Mesothelial cell of epicardium (in vitro differentiated cells): ENCODE measurements around the gene DDX31. TPM values are rescaled to one million over a fixed set of nuclear protein-coding genes. Genes with fewer than 3 reads are reported as not detected.

ENCODE experiments used
- DNase-seq, 2 experiments: peaks; one replicate each; pipeline ENCODE4 v3.0.0; 2021; ENCODE audit warnings: low spot score in 2 of 2; ENCODE audit not compliant: unreplicated experiment in 2 of 2
- H3K27ac Mint-ChIP-seq: 2 replicates; pipeline ENCODE4 v1.8.0; 2021; ENCODE audit warnings: mixed read lengths
- H3K27me3 Mint-ChIP-seq: 2 replicates; pipeline ENCODE4 v1.8.0; 2021; ENCODE audit warnings: low read depth, mixed read lengths
- H3K36me3 Mint-ChIP-seq: 2 replicates; pipeline ENCODE4 v1.8.0; 2021; ENCODE audit warnings: mixed read lengths
- H3K4me1 Mint-ChIP-seq: 2 replicates; pipeline ENCODE4 v1.8.0; 2021; ENCODE audit warnings: mixed read lengths
- H3K4me3 Mint-ChIP-seq: 2 replicates; pipeline ENCODE4 v1.8.0; 2021; ENCODE audit warnings: mild to moderate bottlenecking, moderate library complexity, mixed read lengths
- H3K9me3 Mint-ChIP-seq: 2 replicates; pipeline ENCODE4 v1.8.0; 2021; ENCODE audit warnings: mixed read lengths
- total RNA-seq: library from RNA; stranded (reverse); gene quantifications from 3 replicates; pipeline ENCODE4 v1.2.1, GENCODE V29; 2021
- TF ChIP-seq, protein P1 (sequence below): fragments of 200-600 bp; sonication (generic); IDR thresholded peaks from one replicate; pipeline ENCODE4 v1.5.0; 2021; ENCODE audit warnings: antibody characterized with exemption; ENCODE audit not compliant: unreplicated experiment

Gene DDX31
- total RNA-seq, 1 donor from 2014 or later, result 22.9 TPM

DNA sequence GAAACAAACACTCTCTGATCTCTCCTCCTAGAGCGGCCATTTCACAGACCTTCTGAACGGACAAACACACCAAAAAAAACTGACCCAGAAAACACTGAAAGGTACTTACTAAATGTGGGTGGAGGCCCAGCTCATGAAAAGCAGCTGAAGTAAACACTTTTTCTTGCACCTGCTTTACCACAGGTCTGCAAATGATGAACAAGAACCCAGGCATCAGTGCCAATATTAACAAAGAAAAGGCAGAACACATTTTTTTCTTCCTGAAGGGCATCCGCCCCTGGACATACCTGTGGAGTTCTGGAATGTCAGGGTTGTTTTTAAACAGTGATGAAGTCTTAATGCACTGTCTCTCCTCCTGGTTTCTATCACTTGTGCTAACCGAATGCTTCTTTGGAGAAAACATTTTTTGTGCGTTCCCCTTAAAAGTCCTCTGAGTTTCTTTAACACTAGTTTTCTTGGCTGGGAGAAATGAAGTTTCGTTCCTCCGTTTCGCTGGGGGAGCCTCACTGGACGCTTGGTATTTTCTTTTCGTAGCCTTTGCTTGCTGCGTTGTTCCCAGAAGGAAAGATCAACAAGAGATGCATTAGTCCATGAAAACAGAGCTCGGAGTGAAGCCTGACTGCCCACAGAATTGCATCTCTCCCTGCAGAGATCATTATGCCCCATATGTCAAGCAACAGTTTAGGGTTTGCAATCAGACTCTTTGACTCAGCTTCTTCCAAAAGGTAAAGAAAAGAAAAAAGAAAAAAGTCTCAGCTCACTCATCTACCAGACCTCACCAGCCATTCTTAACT lies 7.4 kb downstream of the DDX31 start:
- H3K9me3 Mint-ChIP-seq, result no peaks in the 10 kb centered on the region
- H3K4me3 Mint-ChIP-seq, result no peak overlapping the region
- peaks cover 13% of the 10 kb centered on the region for H3K36me3 Mint-ChIP-seq
- H3K27ac Mint-ChIP-seq, result no peak overlapping the region
- no peaks in the 10 kb centered on the region for H3K27me3 Mint-ChIP-seq
- H3K4me1 Mint-ChIP-seq, result no peaks in the 10 kb centered on the region
- no peak for DNase-seq
- TF ChIP-seq, protein P1, sequence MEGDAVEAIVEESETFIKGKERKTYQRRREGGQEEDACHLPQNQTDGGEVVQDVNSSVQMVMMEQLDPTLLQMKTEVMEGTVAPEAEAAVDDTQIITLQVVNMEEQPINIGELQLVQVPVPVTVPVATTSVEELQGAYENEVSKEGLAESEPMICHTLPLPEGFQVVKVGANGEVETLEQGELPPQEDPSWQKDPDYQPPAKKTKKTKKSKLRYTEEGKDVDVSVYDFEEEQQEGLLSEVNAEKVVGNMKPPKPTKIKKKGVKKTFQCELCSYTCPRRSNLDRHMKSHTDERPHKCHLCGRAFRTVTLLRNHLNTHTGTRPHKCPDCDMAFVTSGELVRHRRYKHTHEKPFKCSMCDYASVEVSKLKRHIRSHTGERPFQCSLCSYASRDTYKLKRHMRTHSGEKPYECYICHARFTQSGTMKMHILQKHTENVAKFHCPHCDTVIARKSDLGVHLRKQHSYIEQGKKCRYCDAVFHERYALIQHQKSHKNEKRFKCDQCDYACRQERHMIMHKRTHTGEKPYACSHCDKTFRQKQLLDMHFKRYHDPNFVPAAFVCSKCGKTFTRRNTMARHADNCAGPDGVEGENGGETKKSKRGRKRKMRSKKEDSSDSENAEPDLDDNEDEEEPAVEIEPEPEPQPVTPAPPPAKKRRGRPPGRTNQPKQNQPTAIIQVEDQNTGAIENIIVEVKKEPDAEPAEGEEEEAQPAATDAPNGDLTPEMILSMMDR, result no peak

DNA sequence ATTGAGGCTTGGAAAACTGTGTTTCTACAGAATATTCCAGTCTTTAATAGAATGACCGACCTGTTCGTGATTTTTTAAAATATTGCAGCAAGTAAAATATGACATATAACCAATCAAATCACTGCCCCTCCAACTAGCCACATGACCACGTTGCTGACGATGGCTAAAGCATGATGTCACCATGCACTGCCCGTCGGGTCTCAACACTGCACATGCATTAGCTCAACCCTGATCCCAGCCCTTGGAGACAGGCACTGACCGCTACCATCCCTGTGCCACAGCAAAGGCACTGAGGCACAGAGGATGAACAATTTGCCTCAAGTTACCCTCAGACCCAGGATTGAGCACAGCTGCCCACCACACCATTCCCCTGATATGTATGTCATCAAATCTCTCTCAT lies 13.5 kb downstream of the DDX31 start:
- Mint-ChIP-seq H3K4me3 (no peak overlapping the region), H3K27me3 (no peaks in the 10 kb centered on the region), H3K4me1 (peaks cover under 1% of the 10 kb centered on the region), H3K27ac (no peak overlapping the region), H3K36me3 (peaks cover 26% of the 10 kb centered on the region), H3K9me3 (no peaks in the 10 kb centered on the region)
- TF ChIP-seq, protein P1, result no peak
- no peak for DNase-seq

DNA sequence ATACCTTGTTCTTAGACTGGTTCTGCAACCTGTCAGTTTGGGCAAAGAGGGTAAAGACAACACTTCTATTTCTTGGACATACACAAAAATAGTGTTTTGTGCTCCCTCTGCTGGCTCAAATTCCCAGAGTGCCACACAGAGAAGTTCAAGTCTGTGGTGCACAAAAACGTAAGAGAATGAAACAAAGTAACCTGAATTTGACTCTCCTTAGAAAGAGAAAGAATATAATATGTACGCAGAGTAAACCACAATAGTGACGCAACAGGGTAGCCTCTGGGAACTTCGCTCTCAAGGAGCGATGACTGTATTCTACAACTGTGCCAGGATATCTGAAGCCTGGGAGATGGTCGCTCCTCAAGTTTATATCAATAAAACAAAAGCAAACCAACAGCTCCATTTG lies 18.5 kb downstream of the DDX31 start:
- no peak for DNase-seq
- Mint-ChIP-seq H3K36me3 (peaks cover 25% of the 10 kb centered on the region), H3K27me3 (no peaks in the 10 kb centered on the region), H3K4me3 (no peak overlapping the region), H3K9me3 (no peaks in the 10 kb centered on the region), H3K4me1 (peaks cover 5% of the 10 kb centered on the region), H3K27ac (no peak overlapping the region)
- TF ChIP-seq, protein P1, result peak; percentile 30

DNA sequence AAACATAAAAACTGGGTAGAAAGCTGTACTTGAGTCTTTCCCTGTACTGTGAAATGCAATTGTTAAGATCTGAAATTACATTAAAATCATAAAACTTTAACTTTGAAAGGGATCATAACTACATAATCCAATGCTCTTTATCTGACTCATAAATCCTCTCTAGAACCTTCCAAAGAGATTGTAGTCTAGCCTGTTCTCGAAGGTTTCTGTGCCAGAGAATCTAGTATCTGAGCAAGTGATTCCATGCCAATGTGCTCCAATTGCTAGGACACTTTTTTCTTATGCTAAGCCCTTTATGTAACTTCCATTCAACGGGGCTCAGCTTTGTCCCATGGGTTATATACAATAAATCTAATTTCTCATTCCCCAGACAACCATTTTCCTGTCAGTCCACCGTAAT lies 21.1 kb downstream of the DDX31 start:
- no peaks in the 10 kb centered on the region for H3K27me3 Mint-ChIP-seq
- H3K4me1 Mint-ChIP-seq, result peaks cover 5% of the 10 kb centered on the region
- H3K27ac Mint-ChIP-seq, result no peak overlapping the region
- TF ChIP-seq, protein P1, result no peak
- DNase-seq, result no peak
- peaks cover 38% of the 10 kb centered on the region for H3K36me3 Mint-ChIP-seq
- no peak overlapping the region for H3K4me3 Mint-ChIP-seq
- H3K9me3 Mint-ChIP-seq, result no peaks in the 10 kb centered on the region

DNA sequence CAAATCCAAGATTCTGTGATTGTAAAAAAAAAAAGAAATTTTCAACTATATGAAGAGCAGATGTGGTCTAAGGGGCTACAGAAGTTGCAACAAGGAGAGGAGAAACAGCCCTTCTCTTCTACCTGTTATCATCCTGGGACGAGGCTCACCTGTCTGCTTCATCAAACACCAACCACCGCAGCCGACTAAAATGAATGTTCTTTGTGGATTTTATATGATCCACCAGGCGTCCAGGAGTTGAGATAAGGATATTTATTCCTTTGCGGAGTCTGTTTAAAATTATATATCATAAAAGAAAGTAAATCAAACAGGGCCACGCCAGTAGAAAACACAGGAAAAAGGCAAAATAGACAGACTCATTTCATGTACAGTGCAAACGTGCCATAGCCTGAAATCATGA lies 21.5 kb downstream of the DDX31 start:
- no peak overlapping the region for H3K4me3 Mint-ChIP-seq
- H3K27ac Mint-ChIP-seq, result no peak overlapping the region
- TF ChIP-seq, protein P1, result no peak

More for the DNA sequence above, 21.5 kb downstream of the DDX31 start:
- Mint-ChIP-seq H3K36me3 (peaks cover 42% of the 10 kb centered on the region), H3K9me3 (no peaks in the 10 kb centered on the region), H3K4me1 (peaks cover 5% of the 10 kb centered on the region), H3K27me3 (no peaks in the 10 kb centered on the region)
- DNase-seq, result no peak
